Stomach (tissue), 4 donors: ENCODE results near the gene BEST1.

Experiments
- EP300 ChIP-seq: sonication (generic); formaldehyde crosslinking; IDR thresholded peaks from one replicate; pipeline ENCODE4 v1.6.1; 2017; ENCODE audit warnings: antibody characterized with exemption
- POLR2A ChIP-seq, 4 donors: fragments of 450-650 bp; IDR thresholded peaks; one replicate each; pipeline ENCODE4 v1.6.1; 2016; ENCODE audit warnings: antibody characterized with exemption in 4 of 4, control low read depth in 2 of 4, mild to moderate bottlenecking in 1 of 4, moderate library complexity in 1 of 4
- POLR2AphosphoS5 ChIP-seq, 3 donors: sonication (generic); formaldehyde crosslinking; IDR thresholded peaks; one replicate each; pipeline ENCODE4 v1.6.1; 2016; ENCODE audit warnings: antibody characterized with exemption in 3 of 3
- TF ChIP-seq, protein P1 (sequence below), 7 experiments: fragments of 450-650 bp in 4 of 7; fragments of 200-600 bp in 3 of 7; sonication (generic) in 3 of 7; IDR thresholded peaks; one replicate each; pipeline ENCODE4 v1.5.1; 2016 to 2019; ENCODE audit warnings: antibody characterized with exemption in 7 of 7, control low read depth in 2 of 7, mild to moderate bottlenecking in 1 of 7

DNA sequence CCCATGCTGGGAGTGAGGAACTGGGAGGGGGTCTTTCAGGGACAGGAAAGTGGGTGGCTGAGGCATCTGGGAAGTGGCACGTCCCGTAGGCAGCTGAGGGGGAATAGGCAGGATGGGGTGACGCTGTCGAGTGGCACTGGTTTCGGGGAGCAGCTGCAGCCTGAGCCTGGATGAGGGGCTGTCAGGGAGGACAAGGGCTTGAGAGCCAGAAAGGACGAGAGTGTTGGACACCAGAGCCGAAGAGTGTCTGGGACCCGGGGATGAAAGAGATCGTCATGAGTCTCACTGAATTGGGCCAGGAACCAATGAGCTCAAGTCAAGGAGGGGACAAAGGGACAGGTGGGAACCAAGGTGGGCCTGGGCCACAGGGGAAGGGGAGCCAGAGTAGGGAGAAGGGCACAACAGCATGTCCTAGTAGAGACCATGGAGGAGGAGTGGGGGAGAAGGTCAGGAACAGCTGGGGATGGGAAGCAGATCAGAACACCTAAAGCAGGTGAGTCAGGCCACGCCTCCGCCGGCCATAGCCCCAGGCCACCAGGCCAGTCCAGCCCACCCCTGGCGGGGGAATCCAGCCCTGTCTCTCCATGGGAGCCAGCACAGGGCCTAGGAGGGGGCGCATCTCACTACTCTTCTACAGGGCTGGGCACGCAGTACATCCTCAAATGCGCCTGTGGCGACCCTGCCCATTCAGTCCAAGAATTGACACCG is 37.0 kb upstream of the BEST1 start:
- no peak for TF ChIP-seq POLR2AphosphoS5 (IDR thresholded peaks at IDR 0.05)
- TF ChIP-seq, protein P1, sequence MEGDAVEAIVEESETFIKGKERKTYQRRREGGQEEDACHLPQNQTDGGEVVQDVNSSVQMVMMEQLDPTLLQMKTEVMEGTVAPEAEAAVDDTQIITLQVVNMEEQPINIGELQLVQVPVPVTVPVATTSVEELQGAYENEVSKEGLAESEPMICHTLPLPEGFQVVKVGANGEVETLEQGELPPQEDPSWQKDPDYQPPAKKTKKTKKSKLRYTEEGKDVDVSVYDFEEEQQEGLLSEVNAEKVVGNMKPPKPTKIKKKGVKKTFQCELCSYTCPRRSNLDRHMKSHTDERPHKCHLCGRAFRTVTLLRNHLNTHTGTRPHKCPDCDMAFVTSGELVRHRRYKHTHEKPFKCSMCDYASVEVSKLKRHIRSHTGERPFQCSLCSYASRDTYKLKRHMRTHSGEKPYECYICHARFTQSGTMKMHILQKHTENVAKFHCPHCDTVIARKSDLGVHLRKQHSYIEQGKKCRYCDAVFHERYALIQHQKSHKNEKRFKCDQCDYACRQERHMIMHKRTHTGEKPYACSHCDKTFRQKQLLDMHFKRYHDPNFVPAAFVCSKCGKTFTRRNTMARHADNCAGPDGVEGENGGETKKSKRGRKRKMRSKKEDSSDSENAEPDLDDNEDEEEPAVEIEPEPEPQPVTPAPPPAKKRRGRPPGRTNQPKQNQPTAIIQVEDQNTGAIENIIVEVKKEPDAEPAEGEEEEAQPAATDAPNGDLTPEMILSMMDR (IDR thresholded peaks at IDR 0.05), result no peak
- no peak for TF ChIP-seq POLR2A (IDR thresholded peaks at IDR 0.05)
- no peak for TF ChIP-seq EP300
